Posterior cingulate gyrus (tissue), 11 donors: Measurements from ENCODE around the gene PXDN.
A peak's percentile ranks its signal among the peaks of the same experiment; 100 is the strongest.

Experiments
- DNase-seq, 10 donors: peaks; one replicate each; pipeline versions ENCODE4 v3.0.0 to v3.0.0-alpha.2; 2020 to 2021; ENCODE audit warnings: mixed read lengths in 3 of 10
- intact Hi-C: fragments of 100-400 bp; cut with DNase I; formaldehyde crosslinking; loops from one replicate; pipeline ENCODE4 v1.15.1; 2023

The PXDN gene

DNA sequence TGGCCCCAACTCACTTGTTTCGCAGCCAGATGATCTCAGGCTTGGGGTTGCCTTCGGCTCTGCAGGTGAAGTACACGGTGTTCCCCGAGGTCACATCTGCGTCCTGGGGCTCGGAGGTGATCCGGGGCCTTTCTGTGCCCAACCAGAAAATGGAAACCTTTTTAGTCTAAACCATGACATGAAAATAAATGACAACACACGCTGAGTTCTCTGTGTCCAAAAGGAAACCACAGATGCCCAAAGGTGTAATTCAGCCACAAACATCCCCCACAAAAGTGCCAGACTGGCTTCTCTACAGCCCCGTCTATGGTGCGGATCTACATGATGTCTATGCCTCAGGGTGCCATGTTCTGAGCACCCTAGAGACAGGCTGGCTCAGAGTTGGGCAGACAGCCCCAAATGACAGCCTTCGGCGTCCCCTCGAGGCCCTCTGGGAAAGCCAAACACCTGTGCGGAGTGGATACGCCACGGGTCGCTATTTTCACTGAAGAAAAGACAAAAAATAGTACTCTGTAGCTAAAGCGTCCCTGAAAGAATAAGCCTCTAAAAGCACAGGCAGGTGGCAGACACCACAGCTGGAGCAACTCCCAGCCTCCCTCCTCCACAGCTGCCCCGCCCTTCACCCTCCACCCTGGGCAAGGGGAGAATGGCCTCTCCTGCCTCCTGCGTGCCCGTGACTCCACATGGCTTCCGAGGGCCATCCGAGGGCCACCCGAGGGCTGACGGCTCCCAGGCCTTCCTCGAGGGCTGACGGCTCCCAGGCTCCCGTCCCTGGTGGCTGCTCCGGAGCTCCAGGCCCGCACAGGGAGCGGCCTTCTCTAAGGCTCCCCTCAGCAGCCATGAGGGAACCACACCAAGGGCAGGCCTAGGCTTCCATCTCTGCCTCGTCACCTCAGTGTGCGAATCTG lies 67.1 kb downstream of the PXDN start:
- DNase-seq = peak in 1 of 10 donors; percentile 54
- intact Hi-C loops = no loop called here

DNA sequence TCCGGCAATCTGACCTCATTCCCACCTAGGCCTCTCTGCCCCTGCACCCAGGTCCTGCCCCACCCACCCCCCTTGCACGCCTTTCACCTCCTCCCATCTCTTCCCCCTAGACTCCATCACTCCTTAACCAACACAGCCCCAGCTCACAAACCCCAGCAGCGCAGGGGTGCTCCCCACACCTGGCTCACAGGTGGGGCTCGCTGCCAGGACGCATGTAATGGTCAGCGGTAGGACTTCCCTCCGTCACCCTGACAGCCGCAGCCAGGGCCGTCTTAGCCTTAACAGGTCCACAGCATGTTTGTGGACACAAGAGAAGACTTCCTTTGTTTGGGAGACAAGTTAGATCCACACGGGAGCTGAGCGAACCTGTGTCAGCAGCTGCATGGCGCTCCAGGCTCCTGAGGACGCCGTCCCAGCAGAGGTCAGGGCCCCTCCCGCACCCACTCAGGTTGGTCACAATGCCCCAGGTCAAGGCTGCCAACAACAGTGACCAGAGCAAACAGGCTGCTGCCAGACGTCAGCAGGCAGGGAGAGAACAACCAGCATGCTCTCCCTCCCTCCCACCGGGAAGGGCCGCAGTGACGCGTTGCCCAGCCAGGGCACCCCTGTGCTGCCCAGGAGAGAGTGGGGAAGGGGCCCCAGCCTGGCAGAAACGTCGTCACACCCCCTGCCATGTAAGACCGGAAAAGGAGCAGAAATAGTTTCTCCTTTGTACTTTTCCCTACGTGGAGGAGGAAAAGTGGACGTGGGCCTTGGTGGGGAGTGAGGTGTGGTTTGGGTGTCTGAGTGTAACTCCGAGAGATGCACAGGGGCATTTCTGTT lies 68.0 kb downstream of the PXDN start:
- peak in 1 of 10 donors; percentile 63 for DNase-seq
- intact Hi-C loops = no loop called here

DNA sequence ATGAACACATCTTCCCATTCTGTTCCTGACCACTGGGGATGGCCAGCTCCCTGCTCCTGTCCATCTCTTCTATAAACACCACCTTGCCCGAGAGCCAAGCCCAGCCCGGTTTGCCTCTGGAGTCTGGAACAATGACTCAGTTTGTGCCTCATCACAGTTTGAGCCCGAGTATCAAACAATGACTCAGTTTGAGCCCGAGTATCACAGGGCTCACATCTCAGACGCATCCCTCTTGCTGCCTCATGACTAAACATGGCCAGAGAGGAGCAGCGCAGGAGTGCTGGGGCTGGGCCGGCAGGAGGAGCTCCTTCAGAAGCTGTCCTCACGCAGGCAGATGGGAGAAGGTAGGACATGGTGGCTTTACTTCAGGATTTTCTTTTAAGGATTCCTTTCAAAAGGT lies 68.7 kb downstream of the PXDN start:
- intact Hi-C loops = no loop called here
- peak in 8 of 10 donors; percentile 31 to 93 (median 64) for DNase-seq

DNA sequence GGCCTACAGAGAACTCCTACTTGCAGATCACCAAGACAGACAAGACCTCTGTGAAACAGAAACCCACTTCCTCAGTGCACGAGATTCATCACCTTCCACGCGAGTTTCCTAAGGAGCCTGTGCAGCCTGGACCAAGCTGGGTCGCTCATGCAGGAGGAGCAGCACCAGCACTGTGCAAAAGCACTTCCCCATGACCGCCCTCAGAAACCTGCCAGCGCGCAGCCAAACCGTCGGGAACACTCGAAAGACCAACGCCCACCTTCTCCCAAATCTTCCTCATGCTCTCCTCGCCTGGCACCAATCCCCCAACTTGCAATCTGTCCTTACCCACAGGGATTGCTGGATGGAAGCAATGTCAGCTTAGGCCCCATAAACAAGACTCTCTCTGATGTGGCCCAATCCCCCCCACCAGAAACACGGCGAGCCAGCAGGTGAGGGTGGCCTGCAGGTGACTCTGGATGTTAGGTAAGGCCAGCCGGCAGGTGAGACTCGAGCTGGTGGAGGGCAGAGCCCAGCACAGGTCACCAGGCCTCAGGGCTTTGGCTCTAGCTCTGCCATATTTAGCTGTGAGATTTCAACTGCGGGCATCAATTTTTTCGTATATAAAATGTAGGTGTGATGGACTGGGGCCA lies 69.4 kb downstream of the PXDN start:
- intact Hi-C loops = no loop called here
- peak in 8 of 10 donors; percentile 28 to 92 (median 60) for DNase-seq

DNA sequence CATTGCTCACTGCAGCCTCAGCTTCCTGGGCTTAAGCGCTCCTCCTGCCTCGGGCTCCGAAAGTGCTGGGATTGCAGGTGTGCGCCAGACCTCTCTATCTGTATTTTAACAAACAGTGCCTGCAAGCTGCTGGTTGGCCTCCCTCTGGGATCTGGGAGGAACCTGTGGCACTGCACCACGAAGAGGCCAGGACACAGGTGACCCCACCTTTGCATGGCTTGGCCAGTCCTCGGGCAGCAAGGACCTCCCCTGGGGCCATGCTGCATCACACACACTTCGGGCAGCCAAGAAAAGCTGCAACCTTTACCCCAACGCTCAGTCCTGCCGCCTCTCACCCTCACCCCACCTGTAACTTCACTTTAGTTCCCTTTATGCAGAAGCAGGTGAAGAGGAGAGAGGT lies 70.0 kb downstream of the PXDN start:
- peak in 1 of 10 donors; percentile 77 for DNase-seq
- intact Hi-C loops = no loop called here

DNA sequence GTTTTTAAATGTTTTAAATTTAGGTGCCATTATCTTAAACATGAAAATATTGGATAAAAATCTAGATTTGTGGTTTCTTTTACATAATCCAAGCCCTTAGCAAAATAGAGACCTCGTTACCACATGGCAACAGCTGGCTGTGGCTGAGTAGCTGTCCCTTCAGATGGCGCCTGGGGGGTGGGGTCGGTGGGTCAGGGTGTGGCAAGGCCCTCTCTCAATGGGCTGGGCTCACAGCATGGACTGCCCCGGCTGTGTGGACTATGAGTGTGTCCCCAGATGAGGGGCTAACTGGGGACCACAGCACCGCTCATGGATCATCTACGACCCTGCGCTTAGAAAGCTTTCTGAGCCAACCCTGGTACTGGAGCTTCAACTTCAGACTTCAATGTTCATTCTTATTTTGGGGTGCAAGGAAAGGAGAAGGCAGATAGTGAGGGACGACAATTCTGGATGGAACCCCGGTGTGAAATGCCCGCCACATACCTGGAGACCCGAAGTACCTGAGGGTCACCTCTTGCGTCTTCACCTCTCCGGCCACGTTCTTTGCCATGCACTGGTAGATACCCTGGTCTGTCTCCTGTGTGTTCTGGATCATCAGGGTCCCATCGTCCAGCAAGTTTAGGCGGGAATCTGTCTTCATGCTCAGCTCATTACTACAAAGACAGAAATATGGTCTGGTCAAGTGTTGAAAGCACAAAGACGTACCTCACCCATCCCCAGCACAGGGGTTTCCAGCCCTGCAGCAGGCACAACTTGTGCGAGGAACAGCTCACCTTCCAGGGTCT lies 71.0 kb downstream of the PXDN start:
- intact Hi-C loops = no loop called here
- peak in 1 of 10 donors; percentile 73 for DNase-seq

DNA sequence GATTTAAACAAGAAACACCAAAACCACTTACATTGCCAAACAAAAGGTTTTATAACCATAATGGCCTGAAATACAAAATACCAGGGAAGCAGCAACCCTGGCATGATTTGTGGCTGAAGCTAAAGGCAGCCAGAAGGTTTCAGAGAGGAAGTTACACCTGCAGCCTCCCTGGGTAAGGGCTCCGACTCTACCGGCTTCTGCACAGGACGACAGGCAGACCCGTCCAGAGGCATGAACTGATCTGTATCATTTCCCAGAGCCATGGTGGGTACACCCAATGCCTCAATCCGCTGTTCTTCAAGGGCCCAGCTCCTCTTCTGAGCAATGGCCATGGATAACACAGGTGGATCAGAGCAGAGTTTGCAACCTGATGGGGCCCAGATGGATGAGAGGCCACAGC lies 71.6 kb downstream of the PXDN start:
- DNase-seq = peak in 1 of 10 donors; percentile 8
- intact Hi-C loops = no loop called here

DNA sequence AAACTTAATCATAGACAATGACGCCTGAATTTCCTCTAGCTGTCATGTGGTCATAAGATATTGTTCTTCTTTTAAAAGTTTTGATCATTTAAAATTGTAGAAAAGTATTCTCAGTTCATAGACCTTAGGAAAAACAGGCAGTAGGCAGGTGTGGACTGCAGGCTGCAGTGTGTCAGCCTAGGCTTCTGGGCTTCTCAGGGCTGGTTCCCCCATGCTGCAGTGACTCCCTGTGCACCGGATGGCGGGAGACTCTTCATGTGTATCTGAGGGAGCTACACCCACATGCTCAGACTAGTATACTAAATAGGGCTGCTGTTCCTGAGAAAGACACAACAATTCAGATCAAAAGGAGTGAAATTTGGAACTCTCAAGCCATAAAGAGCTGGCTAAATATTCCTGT lies 72.4 kb downstream of the PXDN start:
- DNase-seq = peak in 1 of 10 donors; percentile 44
- intact Hi-C loops = no loop called here

DNA sequence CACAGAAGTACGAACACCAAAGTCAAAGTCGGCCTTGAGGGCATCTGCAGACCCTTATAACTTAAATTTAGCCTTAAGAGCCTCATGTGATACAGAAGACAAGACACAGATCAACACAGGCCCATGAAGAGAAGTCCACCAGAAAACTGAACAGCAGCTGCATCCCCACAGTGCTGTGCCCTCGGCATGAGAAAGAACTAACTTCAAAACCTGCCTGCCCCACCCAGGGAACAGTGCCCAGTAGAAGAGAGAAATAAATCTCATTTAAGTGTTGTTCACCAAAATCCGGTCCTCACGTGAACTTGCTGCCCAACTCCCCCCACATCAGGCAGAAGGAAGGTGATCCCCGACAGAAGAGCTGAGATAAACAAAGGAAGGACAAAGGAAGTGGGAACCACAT lies 73.7 kb downstream of the PXDN start:
- no peak for DNase-seq
- intact Hi-C loops = no loop called here

DNA sequence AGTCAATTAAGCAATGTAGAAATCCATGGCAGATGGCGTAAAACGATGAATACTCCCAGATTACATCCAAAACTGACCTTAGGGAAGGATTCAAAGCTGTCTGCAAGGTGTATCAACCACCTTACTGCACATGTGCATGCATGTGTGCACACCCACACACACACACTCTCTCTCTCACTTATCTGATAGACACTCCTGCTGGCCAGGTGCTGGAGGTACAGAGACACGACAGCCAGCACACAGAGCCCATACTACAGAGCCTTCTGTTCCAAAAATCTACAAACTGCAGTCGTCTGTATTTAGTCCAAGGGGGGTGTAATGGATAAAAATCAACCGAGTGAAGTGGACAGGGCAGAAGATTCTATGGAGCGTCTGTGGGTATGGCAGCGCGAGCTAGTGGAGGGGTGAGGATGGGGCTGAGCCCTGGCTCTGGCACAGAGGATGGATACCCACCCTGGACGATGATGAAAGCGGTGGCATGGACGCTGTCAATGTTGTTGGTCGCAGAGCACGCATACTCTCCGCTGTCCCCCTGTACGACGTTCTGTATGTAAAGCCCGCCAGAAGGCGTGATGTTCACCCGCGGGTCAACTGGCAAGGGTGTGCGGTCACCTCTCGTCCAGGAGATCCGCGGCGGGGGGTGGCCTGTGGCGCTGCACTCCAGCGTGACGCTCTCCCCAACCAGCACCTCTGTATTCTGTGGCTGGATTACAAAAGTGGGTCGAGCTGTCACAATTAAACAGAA lies 78.4 kb downstream of the PXDN start:
- intact Hi-C loops = no loop called here
- DNase-seq = peak in 2 of 10 donors; percentile 46 to 64

DNA sequence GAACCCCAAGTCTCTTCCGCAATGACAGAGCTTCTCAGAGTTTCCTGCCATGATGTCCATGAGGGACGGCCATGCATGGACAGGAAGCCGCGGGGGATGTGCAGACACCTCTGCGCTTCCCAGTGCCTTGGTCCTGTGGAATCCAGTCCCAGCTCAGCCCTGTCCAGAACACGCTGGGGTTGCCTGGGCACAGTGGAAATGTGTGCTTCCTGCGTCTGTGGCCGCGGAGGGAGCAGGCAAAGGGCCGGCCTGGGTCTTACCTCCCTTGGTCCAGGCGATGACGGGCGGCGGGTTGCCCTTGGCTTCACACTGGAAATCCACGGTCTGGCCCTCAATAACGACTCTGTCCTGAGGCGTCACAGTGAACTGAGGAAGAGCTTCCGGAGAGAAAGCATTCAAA lies 79.6 kb downstream of the PXDN start:
- intact Hi-C loops = no loop called here
- peak in 1 of 10 donors; percentile 68 for DNase-seq

DNA sequence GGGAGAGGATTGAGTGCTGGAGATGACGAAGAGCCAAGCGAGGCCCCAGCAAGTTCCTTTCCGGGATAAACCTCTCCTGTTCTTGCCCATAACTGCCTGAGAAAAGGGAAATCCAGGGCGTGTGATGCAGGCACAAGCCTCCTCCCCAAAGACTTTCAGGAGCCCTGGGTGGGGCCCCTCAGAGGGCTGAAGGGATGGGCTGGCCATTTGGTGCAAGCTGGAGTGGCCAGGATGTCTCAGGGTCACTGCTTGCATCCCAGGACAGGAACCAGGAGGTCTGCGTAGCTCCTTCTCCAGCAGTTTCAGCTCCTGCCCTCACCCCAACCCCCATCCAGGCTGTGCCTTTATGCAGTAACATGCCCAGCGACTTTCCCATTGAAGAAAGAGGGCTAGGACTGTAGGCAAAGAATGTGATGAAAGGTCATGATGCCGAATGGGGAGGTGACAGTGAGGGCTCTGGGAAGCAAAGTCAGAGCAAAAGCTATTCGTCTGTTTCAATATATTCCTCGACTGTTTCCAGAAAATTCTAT lies 80.2 kb downstream of the PXDN start:
- peak in 1 of 10 donors; percentile 50 for DNase-seq
- intact Hi-C loops = no loop called here

DNA sequence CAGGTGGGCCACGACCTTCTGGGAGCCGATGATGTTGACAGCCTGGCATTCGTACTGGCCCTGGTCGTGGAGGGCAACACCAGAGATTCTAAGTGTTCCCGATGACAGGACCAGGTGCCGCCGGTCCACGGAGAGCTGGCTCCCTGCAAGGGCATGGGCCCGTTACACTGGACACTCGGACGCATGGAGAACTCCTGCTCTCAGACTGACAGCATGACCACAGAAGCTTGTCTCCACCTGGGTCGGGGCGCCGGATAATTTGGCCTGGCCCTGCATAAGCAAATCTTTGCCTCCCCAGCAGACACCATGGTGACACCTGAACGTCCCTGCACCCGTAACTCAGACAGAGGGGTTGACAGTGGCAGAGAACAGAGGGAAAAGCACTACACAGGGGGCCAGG lies 80.7 kb downstream of the PXDN start:
- intact Hi-C loops = no loop called here
- DNase-seq = peak in 2 of 10 donors; percentile 43 to 66

DNA sequence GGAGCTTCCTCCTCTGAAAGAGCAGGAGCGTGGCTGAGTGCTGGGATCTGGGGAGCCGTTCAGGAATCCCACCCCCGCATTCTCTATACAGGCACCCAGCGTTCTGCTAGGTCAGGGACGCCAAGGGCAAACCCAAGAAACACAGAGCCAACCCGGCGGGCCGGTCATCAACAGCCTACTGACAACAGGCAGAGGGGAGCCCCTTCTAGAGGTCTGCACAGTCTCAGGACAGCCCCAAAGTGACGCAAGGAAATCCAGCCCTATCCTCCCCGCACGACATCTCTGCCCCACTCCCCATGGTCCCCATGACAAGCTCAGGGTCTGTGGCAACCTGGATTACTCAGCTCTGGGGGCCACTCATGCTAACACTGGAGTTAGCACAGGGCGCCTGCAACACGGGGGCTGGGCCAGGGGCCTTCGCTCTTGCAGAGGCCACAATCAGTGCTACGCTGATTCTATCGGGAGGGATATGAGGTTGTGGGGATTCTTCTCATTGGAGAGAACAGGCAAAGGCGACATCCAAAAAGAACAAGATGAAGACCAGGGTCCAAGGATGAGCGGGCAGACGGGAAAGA lies 81.6 kb downstream of the PXDN start:
- intact Hi-C loops = no loop called here
- peak in 2 of 10 donors; percentile 52 to 64 for DNase-seq

DNA sequence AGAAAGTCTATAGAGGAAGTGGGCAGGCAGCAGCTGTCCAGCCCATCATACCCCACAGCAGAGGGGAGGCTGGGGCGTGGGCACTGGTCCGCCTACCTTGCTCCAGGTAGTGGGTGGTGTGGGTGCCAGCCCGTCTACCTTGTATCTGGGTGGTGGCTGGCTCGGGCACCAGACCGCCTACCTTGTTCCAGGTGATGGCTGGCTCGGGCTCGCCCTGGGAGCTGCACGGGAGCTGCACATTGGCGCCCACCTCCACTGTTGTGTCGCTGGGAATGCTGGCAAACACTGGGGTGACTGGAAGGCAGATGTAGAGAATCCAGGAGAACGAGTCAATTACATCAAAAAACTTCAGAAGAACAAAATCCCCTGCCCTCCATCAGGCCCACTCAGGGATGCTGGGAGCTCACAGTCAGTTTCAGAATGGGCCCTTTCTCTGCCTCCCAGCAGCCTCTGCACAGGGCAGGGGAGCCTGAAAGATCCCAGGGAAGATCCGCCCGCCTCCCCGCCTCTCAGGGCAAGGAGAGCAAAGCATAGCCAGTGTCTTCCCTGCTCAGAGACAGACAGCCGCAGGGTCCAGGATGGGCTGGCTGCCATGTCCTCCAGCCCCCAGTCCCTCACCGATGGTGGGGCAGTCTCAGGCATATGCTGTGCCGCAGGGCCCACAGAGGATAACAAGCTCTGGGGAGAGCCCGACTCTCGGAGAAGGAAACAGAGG lies 82.3 kb downstream of the PXDN start:
- intact Hi-C loops = no loop called here
- peak in 2 of 10 donors; percentile 75 to 82 for DNase-seq

DNA sequence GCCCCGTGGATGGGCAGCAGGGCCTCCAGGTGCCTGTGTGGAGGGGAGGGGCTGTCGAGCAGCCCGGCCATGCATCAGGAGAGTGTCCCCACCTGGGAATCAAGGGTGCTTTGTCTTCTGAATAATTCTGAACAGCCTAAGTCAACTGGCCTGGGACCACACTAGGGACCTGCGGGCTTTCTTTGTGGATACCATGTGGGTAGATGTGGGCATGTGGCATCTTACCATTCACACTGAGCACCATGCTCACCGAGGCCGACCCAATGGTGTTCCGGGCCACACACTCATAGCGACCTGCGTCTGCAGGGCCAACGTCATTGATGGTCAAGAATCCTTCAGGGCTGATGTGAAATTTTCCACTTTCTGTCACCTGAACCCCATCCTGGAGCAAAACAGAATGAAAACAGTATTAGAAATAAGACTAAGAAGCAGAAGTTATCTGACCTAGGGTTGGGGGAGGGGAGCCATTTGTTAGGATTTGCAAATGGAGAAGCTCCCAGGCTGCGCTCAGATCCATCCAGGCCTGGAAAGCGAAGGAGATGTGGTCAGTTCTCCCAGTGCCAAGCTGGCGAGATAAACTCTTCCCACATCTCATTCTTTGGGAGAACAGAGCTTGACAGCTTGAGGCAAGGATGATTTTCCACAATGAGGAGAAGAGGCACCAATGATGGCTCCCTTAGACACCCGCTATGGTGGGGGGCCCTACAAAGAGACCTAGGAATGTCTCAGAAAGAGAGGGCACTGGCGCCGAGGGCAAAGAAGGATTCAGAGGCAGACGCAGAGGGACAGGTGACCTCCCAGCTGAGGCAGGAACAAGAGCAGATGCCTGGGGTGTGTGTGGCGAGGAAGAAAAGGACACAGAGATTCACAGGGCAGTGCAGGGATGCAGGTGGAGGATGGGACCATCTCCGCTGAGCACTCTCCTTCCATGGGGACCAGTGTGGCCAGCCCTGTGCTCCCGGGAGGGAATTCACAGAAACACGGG lies 83.4 kb downstream of the PXDN start:
- intact Hi-C loops = no loop called here
- DNase-seq = peak in 2 of 10 donors; percentile 45 to 53
